SJCRH30 (cell line): ENCODE results near the gene TCF19. TPM values are rescaled to one million over a fixed set of nuclear protein-coding genes. Genes with fewer than 3 reads are reported as not detected.

Source experiments
- DNase-seq, 2 experiments: peaks; one replicate each; pipeline ENCODE4 v3.0.0-alpha.2; 2015 to 2020
- H3K27ac ChIP-seq: fragments of 250-450 bp; sonication (Bioruptor Pico); 2 replicates; pipeline ENCODE4 v1.5.1; 2020; ENCODE audit warnings: mild to moderate bottlenecking, moderate library complexity
- H3K27me3 ChIP-seq: fragments of 250-450 bp; sonication (Bioruptor Pico); 2 replicates; pipeline ENCODE4 v1.5.1; 2020; ENCODE audit warnings: mild to moderate bottlenecking, moderate library complexity
- H3K36me3 ChIP-seq: fragments of 250-450 bp; sonication (Bioruptor Pico); 2 replicates; pipeline ENCODE4 v1.5.1; 2020; ENCODE audit warnings: mild to moderate bottlenecking, moderate library complexity
- H3K4me1 ChIP-seq: fragments of 250-450 bp; sonication (Bioruptor Pico); 2 replicates; pipeline ENCODE4 v1.5.1; 2020; ENCODE audit warnings: mild to moderate bottlenecking, moderate library complexity
- H3K4me3 ChIP-seq: fragments of 250-450 bp; sonication (Bioruptor Pico); 2 replicates; pipeline ENCODE4 v1.5.1; 2020; ENCODE audit warnings: mild to moderate bottlenecking, moderate library complexity
- H3K9me3 ChIP-seq: fragments of 250-450 bp; sonication (Bioruptor Pico); replicated peaks from 2 replicates; pipeline ENCODE4 v1.5.1; 2020; ENCODE audit warnings: mild to moderate bottlenecking, moderate library complexity
- total RNA-seq: library from RNA; depleted of rRNA; stranded (reverse); fragments of >200 nt; shearing (Covaris generic); gene quantifications from 2 replicates; pipeline ENCODE4 v1.2.3, GENCODE V29; 2014

TCF19 gene
- total RNA-seq, 1 experiment from 2014 or later = 26.8 TPM

DNA sequence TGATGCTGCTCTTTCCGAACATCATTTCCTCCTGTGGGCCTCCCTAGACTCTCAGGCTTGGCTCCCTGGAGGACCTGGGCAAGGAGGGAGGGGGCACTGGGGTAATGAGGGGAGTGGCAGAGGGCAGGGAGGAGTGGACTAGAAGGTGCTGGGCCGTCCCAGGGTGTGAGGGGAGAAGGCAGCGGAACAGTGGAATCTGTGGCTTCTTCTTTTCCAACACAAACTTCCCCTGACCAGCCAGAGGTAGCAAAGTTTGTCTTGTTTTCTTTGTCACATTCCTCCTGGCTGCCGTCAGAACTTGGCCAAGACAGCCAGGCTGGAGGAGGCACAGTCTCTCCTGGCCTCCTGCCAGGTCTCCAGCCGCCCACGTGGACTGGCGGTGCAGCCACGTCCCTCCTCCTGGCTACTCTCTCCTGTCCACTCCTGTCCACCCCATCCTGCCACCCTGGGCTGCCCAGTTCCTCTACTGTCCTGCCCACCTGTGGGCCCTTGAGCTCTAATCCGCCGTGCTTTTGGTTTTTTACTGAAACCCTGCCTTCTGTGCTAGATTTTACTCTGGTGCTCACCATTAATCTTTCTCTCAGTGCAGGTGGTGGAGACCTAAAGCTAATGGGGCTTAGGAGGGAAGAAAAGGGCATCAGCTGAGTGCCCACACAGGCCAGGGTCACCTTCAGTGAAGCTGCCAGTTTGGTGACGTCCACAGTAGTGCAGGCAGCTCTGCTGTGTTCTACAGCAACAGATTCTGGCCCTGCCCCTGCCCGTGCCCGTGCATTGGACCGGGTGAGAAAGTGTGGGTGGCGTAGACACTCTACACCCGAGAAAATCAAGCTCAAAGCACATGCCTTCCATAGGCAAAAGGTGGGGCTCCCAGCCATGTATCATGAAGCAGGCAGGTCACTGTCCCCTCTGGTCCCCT lies 35.3 kb upstream of the TCF19 start:
- no peaks in the 10 kb centered on the region for H3K36me3 ChIP-seq
- no peaks in the 10 kb centered on the region for H3K9me3 ChIP-seq
- H3K4me1 ChIP-seq = peaks cover 37% of the 10 kb centered on the region
- no peak overlapping the region for H3K4me3 ChIP-seq
- no peaks in the 10 kb centered on the region for H3K27me3 ChIP-seq
- peak; percentile 75 to 77 for DNase-seq
- H3K27ac ChIP-seq = no peak overlapping the region; the same call in 1 of the 2 replicates

DNA sequence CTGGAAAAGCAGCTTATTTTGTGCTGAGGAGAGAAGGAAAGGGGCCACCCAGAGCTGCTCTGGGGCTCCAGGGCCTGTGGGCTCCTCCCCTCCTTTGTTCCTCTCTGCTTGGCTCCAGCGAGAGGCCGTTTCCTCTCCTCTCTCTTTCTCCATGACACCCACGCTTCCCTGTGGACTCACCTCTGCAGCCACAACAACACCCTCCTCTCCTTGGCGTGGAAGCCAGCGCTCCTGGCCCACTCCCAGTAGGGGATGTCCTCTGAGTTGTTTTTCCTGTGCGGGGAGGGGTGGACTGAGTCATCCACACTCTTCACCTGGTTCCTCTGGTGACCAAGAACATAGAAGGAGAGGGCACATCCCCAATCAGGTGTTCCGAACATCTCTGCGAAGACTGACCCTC lies 33.2 kb upstream of the TCF19 start:
- H3K4me3 ChIP-seq = no peak overlapping the region
- H3K27me3 ChIP-seq = no peaks in the 10 kb centered on the region
- no peak for DNase-seq
- H3K4me1 ChIP-seq = peaks cover 37% of the 10 kb centered on the region
- no peak overlapping the region for H3K27ac ChIP-seq
- no peaks in the 10 kb centered on the region for H3K9me3 ChIP-seq
- no peaks in the 10 kb centered on the region for H3K36me3 ChIP-seq

DNA sequence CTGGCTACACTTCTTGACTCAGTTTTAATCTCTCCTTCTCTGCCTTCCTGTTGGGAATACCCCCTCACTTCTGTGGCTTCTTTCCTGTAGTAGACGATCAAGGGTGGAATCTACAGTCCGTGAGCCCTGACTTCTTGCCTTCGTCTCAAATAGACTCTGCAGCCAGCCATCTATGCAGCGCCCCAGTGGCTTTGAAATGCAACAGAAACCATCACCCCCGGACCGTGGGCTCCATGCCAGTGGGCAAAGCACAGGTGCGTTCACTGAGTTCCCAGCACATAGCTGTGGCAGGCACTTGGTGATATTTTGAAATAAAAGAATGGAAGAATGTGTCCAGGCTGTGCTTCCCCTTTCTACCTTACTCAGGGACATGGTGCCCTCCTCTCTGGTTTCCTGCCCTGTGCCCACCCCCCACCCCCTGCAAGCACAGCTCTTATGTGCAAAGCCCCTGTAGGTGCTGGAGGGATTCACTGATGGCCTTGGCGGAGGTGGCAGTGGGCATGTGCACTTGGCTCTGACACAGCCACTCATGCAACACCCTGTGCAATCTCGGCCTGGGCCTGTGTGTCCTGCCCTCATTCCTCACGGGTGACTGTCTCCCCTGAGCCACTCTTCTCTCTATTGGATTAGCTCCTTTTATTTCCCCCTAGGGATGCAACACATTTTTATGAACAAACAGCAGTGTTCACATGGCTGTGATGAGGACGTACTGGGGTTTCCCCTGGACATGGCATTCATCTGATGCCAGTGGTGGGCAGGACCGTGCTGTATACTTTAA lies 32.6 kb upstream of the TCF19 start:
- Histone ChIP-seq H3K4me1 (peaks cover 37% of the 10 kb centered on the region), H3K36me3 (no peaks in the 10 kb centered on the region), H3K27ac (no peak overlapping the region), H3K4me3 (no peak overlapping the region), H3K9me3 (no peaks in the 10 kb centered on the region), H3K27me3 (no peaks in the 10 kb centered on the region)
- no peak for DNase-seq

DNA sequence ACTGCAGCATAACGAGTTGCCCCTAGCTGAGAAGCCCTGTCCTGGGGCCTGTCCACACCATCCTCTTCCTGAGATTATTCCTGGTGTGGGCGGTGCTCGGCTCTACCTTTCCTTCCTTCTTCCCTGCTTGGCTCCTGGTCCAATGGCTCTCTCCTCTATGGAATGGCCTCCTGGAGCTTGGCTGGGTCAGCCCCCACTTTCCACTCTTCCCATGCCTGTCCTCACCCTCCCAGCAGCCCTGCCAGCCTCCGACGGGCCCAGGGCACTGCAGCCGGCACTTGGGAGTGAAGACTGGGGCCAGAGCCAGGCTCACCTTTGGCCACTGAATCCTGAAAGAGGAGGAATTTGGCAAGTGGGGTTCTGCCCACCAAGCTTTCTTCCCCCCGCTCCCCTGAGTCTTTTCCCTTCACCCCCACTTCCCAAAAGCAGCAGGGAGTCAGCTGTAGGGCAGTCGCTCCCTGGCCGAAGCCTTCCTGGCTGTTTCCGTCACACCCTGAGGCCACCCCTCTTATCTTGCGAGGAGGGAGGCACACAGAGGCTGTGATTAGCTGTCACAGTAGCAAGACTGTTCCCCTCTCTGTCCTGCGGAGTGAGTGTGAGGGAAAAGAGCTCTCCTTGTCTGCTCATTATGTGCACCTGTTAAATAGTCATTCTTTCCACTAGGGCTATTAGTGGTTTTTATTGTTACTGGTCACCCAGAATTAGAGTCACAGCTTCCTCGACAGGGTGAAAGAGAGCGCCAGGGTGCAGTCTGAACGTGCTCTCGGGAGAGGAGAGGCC lies 31.8 kb upstream of the TCF19 start:
- no peaks in the 10 kb centered on the region for H3K9me3 ChIP-seq
- peak; percentile 51 to 67 for DNase-seq
- H3K4me3 ChIP-seq = no peak overlapping the region
- H3K4me1 ChIP-seq = peaks cover 37% of the 10 kb centered on the region
- H3K27me3 ChIP-seq = no peaks in the 10 kb centered on the region
- H3K36me3 ChIP-seq = no peaks in the 10 kb centered on the region
- H3K27ac ChIP-seq = peak overlapping the region; percentile 18

DNA sequence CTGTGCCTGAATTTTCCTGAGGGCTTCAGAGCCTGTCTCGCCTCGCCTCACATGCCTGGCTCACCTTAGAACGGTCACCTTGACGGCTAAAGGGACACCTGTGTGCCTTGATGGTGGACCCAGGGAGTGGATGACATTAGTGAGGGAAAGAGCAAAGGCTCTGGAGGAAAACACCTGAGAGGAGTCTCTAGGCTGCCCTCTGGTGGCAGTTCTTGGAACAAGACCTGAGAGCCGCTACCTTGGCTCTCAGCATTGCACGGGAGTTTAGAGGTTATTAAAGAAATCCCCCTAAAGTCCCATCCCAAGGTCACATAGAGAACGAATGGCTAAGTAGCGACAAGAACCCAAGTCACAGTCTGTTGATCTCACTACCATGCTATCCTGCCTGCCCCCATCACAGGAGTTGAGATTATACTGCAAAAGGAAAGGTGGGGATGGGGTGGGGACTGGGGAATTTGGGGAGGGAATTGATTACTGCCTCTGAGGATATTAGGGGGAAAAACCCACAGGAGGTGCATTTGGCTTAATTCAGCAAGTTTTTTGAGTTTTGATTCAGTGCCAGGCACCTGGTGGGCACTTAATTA lies 30.2 kb upstream of the TCF19 start:
- H3K4me3 ChIP-seq = no peak overlapping the region
- no peaks in the 10 kb centered on the region for H3K36me3 ChIP-seq
- H3K9me3 ChIP-seq = no peaks in the 10 kb centered on the region
- H3K27ac ChIP-seq = no peak overlapping the region
- peak; percentile 54 to 77 for DNase-seq
- peaks cover 26% of the 10 kb centered on the region for H3K4me1 ChIP-seq
- H3K27me3 ChIP-seq = no peaks in the 10 kb centered on the region

DNA sequence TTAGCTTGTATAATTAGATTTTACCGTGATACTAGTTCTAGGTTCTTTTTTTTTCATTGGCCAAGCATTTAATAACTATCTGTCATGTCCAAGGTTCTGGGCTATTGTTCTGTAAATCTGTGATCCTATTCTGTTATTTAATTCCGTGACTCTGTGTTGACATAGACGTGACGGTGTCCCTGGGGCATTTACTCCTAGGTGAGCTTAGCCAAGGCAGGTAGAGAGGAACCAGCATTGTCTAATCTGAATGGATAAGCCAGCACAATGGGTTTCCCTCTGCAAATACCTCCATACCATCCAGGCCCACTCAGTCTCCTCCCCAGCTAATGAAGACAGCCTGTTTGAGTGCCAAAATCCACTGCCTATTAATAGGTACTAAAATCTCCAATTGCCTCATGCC lies 29.3 kb upstream of the TCF19 start:
- Histone ChIP-seq H3K36me3 (no peaks in the 10 kb centered on the region), H3K27me3 (no peaks in the 10 kb centered on the region), H3K4me3 (no peak overlapping the region), H3K27ac (no peak overlapping the region), H3K4me1 (peaks cover 23% of the 10 kb centered on the region), H3K9me3 (no peaks in the 10 kb centered on the region)
- DNase-seq = no peak

DNA sequence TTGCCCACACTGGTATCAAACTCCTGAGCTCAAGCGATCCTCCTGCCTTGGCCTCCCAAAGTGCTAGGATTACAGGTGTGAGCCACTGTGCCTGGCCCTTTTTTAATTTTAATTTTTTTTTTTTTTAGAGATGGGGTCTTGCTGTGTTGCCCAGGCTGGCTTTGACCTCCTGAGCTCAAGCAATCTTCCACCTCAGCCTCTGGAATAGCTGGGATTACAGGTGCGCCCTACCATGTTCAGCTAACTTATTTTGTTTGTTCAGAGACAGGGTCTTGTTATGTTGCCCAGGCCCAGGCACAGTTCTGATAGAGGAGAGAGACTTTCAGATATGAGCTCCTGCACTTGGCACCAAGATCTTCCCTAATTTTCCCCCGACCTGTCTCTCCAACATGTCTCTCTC lies 27.6 kb upstream of the TCF19 start:
- no peaks in the 10 kb centered on the region for H3K9me3 ChIP-seq
- no peaks in the 10 kb centered on the region for H3K36me3 ChIP-seq
- DNase-seq = no peak

DNA sequence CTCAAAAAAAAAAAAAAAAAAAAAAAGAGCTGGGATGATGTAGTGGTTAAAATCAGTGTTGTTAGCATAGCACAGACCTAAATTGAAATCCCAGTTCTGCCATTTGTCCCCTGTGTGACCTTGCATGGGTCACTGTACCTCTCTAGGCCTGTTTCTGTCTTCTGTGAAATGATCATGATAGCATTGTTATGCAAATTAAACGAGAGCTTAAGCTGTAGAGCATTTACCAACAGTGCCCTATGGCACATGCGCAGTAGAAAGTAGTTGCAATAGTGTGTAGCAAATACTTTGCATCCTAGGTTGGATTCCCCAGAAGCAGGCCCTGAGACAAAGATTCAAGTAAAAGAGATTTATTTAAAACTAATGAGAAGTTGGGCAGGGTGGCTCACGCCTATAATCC lies 26.8 kb upstream of the TCF19 start:
- Histone ChIP-seq H3K4me3 (no peak overlapping the region), H3K27ac (no peak overlapping the region), H3K9me3 (no peaks in the 10 kb centered on the region), H3K36me3 (no peaks in the 10 kb centered on the region), H3K27me3 (no peaks in the 10 kb centered on the region), H3K4me1 (peaks cover 5% of the 10 kb centered on the region)
- no peak for DNase-seq

More for the DNA sequence above, 27.6 kb upstream of the TCF19 start:
- Histone ChIP-seq H3K4me1 (peaks cover 13% of the 10 kb centered on the region), H3K27ac (no peak overlapping the region), H3K27me3 (no peaks in the 10 kb centered on the region), H3K4me3 (no peak overlapping the region)

DNA sequence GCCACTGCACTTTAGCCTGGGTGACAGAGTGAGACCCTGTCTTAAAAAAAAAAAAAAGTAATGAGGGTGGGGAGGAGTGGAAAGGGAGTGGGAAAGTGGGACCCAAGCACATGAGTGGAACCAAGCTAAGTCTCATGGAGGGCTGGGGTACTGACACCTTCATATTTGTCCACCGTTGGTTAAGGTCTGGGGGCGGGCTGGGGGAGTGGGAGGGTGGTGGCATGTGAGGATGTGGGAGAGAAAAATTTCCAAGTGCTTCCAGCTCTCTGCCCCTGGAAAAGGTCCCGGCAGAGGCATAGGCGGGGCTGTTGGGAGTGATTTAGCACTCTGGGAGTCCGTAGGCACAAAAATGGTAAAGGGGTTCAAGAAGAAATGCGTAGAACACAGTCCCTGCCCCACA lies 25.6 kb upstream of the TCF19 start:
- Histone ChIP-seq H3K4me1 (peaks cover 2% of the 10 kb centered on the region; the same call in 1 of the 2 replicates), H3K9me3 (no peaks in the 10 kb centered on the region), H3K27me3 (no peaks in the 10 kb centered on the region), H3K36me3 (no peaks in the 10 kb centered on the region), H3K27ac (no peak overlapping the region), H3K4me3 (no peak overlapping the region)
- no peak for DNase-seq

DNA sequence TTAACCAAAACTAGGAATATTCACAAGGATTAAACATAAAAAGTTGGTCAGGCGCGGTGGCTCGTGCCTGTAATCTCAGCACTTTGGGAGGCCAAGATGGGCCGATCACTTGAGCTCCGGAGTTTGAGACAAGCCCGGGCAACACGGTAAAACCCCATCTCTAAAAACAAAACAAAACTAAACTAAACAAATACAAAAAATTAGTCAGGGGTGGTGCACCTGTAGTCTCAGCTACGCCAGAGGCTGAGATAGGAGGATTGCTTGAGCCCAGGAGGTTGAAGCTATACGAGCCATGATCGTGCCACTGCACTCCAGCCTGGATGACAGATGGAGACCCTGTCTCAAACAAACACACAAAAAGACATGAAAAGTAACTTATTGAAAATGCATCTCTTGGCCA lies 22.7 kb upstream of the TCF19 start:
- H3K4me1 ChIP-seq = peaks cover 3% of the 10 kb centered on the region; the same call in 1 of the 2 replicates
- no peak for DNase-seq
- H3K9me3 ChIP-seq = no peaks in the 10 kb centered on the region

DNA sequence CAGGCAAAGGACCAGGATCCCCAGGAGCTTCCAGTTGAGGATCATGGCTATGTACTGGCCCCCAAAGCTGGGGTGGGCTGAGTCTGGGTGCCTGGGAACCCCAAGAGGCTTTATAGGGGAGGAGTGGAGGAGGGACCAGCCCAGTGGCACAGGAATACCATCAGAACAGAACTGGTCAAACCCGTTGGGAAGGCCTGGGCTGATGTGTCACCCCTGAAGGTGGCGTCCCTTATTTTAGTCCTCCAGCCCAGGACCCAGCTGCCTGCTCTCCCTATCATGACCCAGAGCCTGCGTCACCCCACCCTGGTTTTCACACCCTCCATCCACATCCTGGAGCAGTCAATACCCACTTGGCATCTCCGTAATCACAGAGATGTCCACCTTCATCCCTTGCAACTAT lies 19.4 kb upstream of the TCF19 start, which contains the start of gene PSORS1C2:
Gene PSORS1C2, minus strand, starts transcription at position 85 of the 400 bp plus-strand sequence. Its CDS starts 40 bp downstream, at position 45.
- Histone ChIP-seq H3K4me3 (no peak within 1 kb of the TSS), H3K36me3 (no peaks in the 10 kb centered on the region), H3K9me3 (no peaks in the 10 kb centered on the region), H3K4me1 (peaks cover 18% of the 10 kb centered on the region), H3K27ac (no peak within 1 kb of the TSS), H3K27me3 (no peaks in the 10 kb centered on the region)
- DNase-seq = no peak

More for the DNA sequence above, 22.7 kb upstream of the TCF19 start:
- Histone ChIP-seq H3K4me3 (no peak overlapping the region), H3K27ac (no peak overlapping the region), H3K27me3 (no peaks in the 10 kb centered on the region), H3K36me3 (no peaks in the 10 kb centered on the region)

DNA sequence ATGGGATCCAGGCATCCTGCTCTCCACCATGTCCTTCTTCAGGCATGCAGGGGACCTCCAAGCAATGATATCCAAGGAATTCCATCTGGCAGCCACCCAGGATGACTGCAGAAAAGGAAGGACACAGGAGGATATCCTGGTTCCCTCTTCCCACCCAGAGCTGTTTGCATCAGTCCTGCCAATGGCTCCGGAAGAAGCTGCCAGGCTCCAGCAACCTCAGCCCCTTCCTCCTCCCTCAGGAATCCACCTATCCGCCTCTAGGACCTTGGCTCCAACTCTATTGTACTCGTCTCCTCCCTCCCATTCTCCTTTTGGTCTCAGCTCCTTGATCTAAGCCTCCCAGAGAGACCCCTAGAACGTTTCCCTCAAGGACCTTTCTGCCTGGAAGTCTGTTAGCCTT lies 18.8 kb upstream of the TCF19 start:
- H3K27me3 ChIP-seq = no peaks in the 10 kb centered on the region
- DNase-seq = no peak
- peaks cover 22% of the 10 kb centered on the region for H3K4me1 ChIP-seq
- no peak overlapping the region for H3K27ac ChIP-seq
- H3K36me3 ChIP-seq = 0 out of 2 replicates have a peak, but pooled peaks cover 6% of the 10 kb centered on the region
- no peaks in the 10 kb centered on the region for H3K9me3 ChIP-seq
- H3K4me3 ChIP-seq = no peak overlapping the region

DNA sequence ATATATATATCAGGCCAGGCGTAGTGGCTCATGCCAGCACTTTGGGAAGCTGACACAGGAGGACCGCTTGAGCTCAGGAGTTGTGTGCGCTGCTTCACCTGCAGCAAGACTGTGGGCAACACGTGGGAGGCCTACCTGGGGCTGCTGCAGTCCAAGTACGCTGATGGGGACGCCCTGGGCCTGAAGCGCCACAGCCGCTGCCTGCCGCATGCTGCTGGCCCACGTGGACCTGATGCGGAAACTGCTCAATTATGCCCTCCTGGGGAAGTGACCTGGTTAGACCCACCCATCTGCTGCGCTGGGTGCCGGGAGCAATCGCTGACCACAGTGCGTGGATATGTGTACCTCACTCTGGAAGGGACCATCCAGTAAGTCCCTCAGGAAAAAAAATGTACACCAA lies 17.7 kb upstream of the TCF19 start:
- Histone ChIP-seq H3K4me3 (no peak overlapping the region), H3K9me3 (no peaks in the 10 kb centered on the region), H3K27me3 (no peaks in the 10 kb centered on the region), H3K27ac (no peak overlapping the region), H3K36me3 (0 out of 2 replicates have a peak, but pooled peaks cover 6% of the 10 kb centered on the region), H3K4me1 (peaks cover 23% of the 10 kb centered on the region)
- DNase-seq = no peak

DNA sequence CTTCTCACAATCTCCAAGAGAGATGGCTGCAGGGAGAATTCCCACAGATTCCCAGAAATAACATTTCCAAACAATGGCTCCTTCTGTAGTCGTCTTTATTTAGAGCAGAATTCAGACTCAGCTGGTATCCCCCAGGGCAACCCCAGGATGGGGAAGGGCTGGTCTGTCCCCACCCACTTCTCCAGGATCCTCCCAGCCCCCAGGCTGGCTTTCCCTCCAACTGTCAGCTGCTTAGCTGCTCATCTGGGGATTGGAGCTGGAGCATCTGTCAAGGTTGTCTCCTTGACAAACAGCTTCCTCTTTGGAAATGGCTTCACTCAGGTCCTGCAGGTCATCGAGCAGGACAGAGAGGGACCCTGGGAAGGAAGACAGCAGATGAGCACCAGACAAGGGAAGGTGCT lies 16.0 kb upstream of the TCF19 start:
- H3K36me3 ChIP-seq = 0 out of 2 replicates have a peak, but pooled peaks cover 6% of the 10 kb centered on the region
- peak overlapping the region; percentile 61 for H3K27ac ChIP-seq
- no peaks in the 10 kb centered on the region for H3K9me3 ChIP-seq
- no peak overlapping the region for H3K4me3 ChIP-seq
- no peaks in the 10 kb centered on the region for H3K27me3 ChIP-seq
- peak; percentile 89 to 92 for DNase-seq
- peaks cover 23% of the 10 kb centered on the region for H3K4me1 ChIP-seq
